GM23248 (cell line): Measurements from ENCODE around the gene CFAP58.

ENCODE experiments used
- EZH2 ChIP-seq: fragments of 200-600 bp; sonication (generic); IDR thresholded peaks from 2 replicates; pipeline ENCODE4 v1.6.1; 2018; ENCODE audit warnings: antibody characterized with exemption, mild to moderate bottlenecking; ENCODE audit not compliant: insufficient read depth, poor library complexity, severe bottlenecking
- EZH2phosphoT487 ChIP-seq: fragments of 200-600 bp; sonication (generic); IDR thresholded peaks from 2 replicates; pipeline ENCODE4 v1.6.1; 2018; ENCODE audit warnings: antibody characterized with exemption, moderate library complexity, mild to moderate bottlenecking, low read depth; ENCODE audit not compliant: insufficient read depth

GRCh38 chr10:104396581-104396980 lies 42.9 kb downstream of the CFAP58 start:
- TF ChIP-seq EZH2 (no peak), EZH2phosphoT487 (no peak)
